AG04450 (cell line): ENCODE data around the gene KCNN4. TPM values are rescaled to one million over a fixed set of nuclear protein-coding genes. Genes with fewer than 3 reads are reported as not detected.

Experiments used
- CTCF ChIA-PET: fragments of 300-600, 350-600 bp; formaldehyde crosslinking; extraction: SDS; loops from one replicate; lab custom pipeline; 2022; ENCODE audit warnings: antibody characterized with exemption, inconsistent platforms; lab: Charles Lee
- POLR2A ChIA-PET: fragments of 350-600 bp; formaldehyde crosslinking; extraction: SDS; loops from one replicate; lab custom pipeline; 2021; ENCODE audit warnings: antibody characterized with exemption, inconsistent platforms; lab: Yijun Ruan, JAX
- DNase-seq: peaks from one replicate; pipeline ENCODE4 v3.0.0-alpha.2; 2011; ENCODE audit warnings: low read depth, low spot score
- H3K27ac ChIP-seq: one replicate; pipeline ENCODE4 v1.5.1; 2012; ENCODE audit warnings: low read depth, low read length, control low read depth
- H3K27me3 ChIP-seq: one replicate; pipeline ENCODE4 v1.6.0; 2012; ENCODE audit warnings: low read length; ENCODE audit not compliant: control insufficient read depth, insufficient read depth
- H3K4me3 ChIP-seq: 2 replicates; pipeline ENCODE4 v1.5.1; 2011; ENCODE audit warnings: mild to moderate bottlenecking, low read depth, low read length, control low read depth
- H3K9me3 ChIP-seq: 2 replicates; pipeline ENCODE4 v1.5.1; 2012; ENCODE audit warnings: low read length; ENCODE audit not compliant: control insufficient read depth, insufficient read depth
- CTCF ChIP-seq: IDR thresholded peaks from 2 replicates; pipeline ENCODE4 v1.5.1; 2011; ENCODE audit warnings: low read depth, low read length, control low read depth, inconsistent platforms
- polyA plus RNA-seq: library from polyadenylated mRNA; depleted of rRNA; stranded (reverse); fragments of >200 nt; gene quantifications from 2 replicates; pipeline ENCODE4 v1.2.3, GENCODE V29; 2011; rRNA removed

Gene KCNN4
- polyA plus RNA-seq, 1 experiment: 0.12 TPM

- no peak for DNase-seq
- Histone ChIP-seq H3K27me3 (no peaks in the 10 kb centered on the region), H3K9me3 (peaks cover 6% of the 10 kb centered on the region; the same call in 1 of the 2 replicates), H3K4me3 (no peak overlapping the region), H3K27ac (no peak overlapping the region)
- POLR2A ChIA-PET: no interaction called here
- CTCF ChIA-PET: no interaction called here
- TF ChIP-seq CTCF: no peak
These were observed 62.0 kb downstream of the KCNN4 start for GRCh38 chr19:43718627-43719377.

Other genes with a start within 250 kb of the KCNN4 start
- gene ZNF575, start 247.8 kb downstream of the KCNN4 start, polyA plus RNA-seq: 0.16 and 0.17 TPM in 2 replicates
- 15.2 and 17.7 TPM in 2 replicates for gene XRCC1, start 205.4 kb downstream of the KCNN4 start, polyA plus RNA-seq
- 1.8 and 2.7 TPM in 2 replicates for gene PINLYP, start 205.2 kb downstream of the KCNN4 start, polyA plus RNA-seq
- 11.2 and 11.6 TPM in 2 replicates for gene IRGQ, start 184.8 kb downstream of the KCNN4 start, polyA plus RNA-seq
- gene ZNF576, start 184.4 kb downstream of the KCNN4 start, polyA plus RNA-seq: 9.3 and 11.3 TPM in 2 replicates
- gene SRRM5, start 168.9 kb downstream of the KCNN4 start, polyA plus RNA-seq: 0.07 and 0.12 TPM in 2 replicates
- gene ZNF428, start 161.3 kb downstream of the KCNN4 start, polyA plus RNA-seq: 18.7 and 23.2 TPM in 2 replicates
- 3.7 and 5.3 TPM in 2 replicates for gene CADM4, start 141.1 kb downstream of the KCNN4 start, polyA plus RNA-seq
- 75.5 and 89.9 TPM in 2 replicates for gene PLAUR, start 110.8 kb downstream of the KCNN4 start, polyA plus RNA-seq
- gene IRGC, start 64.9 kb downstream of the KCNN4 start, polyA plus RNA-seq: not detected in 2 replicates
- 9.2 and 12.1 TPM in 2 replicates for gene SMG9, start 26.0 kb downstream of the KCNN4 start, polyA plus RNA-seq
- 0.66 and 0.88 TPM in 2 replicates for gene LYPD5, start 21.5 kb upstream of the KCNN4 start, polyA plus RNA-seq
- gene ZNF283, start 46.3 kb upstream of the KCNN4 start, polyA plus RNA-seq: 5.6 and 7.9 TPM in 2 replicates
- 3.4 and 4.8 TPM in 2 replicates for gene ZNF404, start 103.0 kb upstream of the KCNN4 start, polyA plus RNA-seq
- 12.0 and 16.1 TPM in 2 replicates for gene ZNF45, start 154.3 kb upstream of the KCNN4 start, polyA plus RNA-seq
- gene ZNF221, start 170.3 kb upstream of the KCNN4 start, polyA plus RNA-seq: 2.5 and 3.0 TPM in 2 replicates
- gene ZNF155, start 203.2 kb upstream of the KCNN4 start, polyA plus RNA-seq: 6.8 and 8.2 TPM in 2 replicates
- 2.8 and 4.0 TPM in 2 replicates for gene ZNF230, start 222.0 kb upstream of the KCNN4 start, polyA plus RNA-seq
- 5.1 and 6.9 TPM in 2 replicates for gene ZNF222, start 244.4 kb upstream of the KCNN4 start, polyA plus RNA-seq